GM12873 (cell line): ENCODE data around the gene ABCG4.

Experiments
- CTCF ChIP-seq: IDR thresholded peaks from 2 replicates; pipeline ENCODE4 v1.5.1; 2012; ENCODE audit warnings: low read depth, mild to moderate bottlenecking, moderate library complexity, low read length, control low read depth; ENCODE audit not compliant: insufficient read depth; ENCODE audit errors: missing control alignments

Gene ABCG4

DNA sequence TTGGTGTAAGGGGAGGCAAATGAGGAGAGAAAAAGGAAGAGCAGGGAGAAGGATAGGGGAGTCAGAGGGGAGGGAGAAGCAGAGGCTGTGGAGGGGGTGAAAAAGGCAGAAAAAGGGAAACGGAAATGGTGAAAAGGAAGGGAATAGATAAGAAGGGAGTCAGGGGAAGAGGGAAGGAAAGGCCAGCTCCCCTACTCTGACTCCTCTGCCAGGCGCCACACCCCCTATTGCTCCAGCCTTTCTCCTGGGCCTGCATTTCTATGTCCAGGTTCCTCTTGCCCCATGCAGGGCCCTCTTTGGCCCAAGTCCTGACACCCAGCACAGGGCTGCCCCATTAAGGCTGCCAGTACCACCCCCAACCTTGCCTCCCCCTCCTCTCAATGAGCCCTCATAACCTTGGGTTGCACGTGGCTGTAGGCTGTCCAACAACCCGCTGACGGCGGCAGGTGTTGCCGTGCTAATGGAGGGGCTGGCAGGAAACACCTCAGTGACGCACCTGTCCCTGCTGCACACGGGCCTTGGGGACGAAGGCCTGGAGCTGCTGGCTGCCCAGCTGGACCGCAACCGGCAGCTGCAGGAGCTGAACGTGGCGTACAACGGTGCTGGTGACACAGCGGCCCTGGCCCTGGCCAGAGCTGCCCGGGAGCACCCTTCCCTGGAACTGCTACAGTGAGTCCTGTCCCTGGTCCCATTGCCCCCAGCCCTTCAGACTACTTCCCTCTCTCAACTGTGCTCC is 33.0 kb downstream of the ABCG4 start:
- no peak for TF ChIP-seq CTCF

DNA sequence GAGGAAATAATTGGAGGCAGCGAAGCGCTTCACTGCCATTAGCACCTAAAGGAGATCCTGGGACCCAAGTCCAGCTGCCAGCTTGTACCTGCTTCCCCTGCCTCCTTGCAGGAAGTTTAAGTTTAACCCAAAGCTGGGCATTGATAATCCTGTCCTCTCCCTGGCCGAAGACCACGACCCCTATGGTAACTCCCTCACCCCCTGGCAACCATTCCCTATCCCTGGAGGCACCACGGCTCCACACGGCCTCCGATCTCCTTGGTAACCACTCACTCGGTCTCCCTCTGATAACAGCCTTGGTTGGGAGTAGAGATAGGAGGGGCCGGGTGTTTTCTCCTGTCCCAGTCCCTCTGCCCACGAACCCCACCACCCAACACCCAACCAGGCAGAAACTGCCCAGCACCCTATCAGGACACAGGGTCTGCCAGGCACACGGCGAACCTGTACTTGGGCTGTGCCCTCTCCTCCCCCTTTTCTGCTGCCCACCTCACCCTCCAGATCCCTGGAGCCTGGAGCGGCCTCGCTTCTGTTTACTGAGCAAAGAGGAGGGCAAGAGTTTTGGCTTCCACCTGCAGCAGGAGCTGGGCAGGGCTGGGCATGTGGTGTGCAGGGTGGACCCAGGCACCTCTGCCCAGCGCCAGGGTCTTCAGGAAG is 37.3 kb downstream of the ABCG4 start:
- no peak for TF ChIP-seq CTCF

GRCh38 chr11:119187123-119187892 is 38.5 kb downstream of the ABCG4 start:
- TF ChIP-seq CTCF = no peak

GRCh38 chr11:119188067-119188466 is 39.2 kb downstream of the ABCG4 start:
- no peak for TF ChIP-seq CTCF

GRCh38 chr11:119188887-119189286 is 40.0 kb downstream of the ABCG4 start:
- TF ChIP-seq CTCF = no peak

DNA sequence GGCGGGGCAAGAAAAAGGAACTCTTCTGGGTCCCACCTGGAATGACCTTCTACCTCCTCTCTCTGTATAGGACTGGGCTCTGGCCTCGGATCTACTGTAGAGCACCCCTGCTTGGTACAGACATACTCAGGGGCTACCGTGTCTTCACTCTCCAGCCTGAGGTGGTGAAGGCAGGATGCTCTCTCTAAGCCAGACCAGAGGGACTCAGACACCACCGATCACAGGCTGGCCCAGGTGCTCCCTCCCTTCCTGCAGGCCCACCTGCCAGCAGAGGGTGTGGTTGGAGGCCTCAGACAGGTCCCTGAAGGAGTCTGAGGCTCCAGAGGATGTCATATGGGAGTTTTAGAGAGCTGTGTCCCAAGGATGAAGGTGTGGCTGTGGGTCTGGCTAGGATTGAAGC is 40.5 kb downstream of the ABCG4 start:
- no peak for TF ChIP-seq CTCF

DNA sequence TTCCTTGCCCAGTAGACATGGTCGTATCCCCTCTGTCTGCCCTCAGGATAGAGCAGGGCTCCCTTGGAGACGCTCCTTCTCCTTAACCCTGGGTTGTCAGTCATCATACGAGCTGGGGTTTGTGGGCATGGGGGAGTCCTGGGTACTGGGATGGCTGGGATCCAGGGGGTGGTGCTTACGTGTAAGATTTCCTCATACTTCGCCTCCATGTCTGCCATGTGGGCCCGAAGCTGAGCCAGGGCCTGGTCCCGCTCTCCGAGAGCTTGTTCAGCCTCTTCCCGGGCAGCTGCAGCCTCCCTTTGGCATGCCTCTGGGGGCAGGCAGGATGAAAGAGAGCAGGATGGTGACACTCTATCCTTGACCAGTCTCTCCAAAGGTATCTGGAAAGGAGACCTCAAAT is 41.7 kb downstream of the ABCG4 start:
- TF ChIP-seq CTCF = no peak
